Uterus (tissue), 2 donors: ENCODE measurements around the gene NEGR1.

Source experiments
- POLR2A ChIP-seq, 2 donors: fragments of 450-650 bp; IDR thresholded peaks; one replicate each; pipeline ENCODE4 v1.6.1; 2016; ENCODE audit warnings: antibody characterized with exemption in 2 of 2, mild to moderate bottlenecking in 1 of 2, moderate library complexity in 1 of 2
- TF ChIP-seq, protein P1 (sequence below), 4 experiments: fragments of 200-600 bp in 2 of 4; fragments of 450-650 bp in 2 of 4; sonication (generic) in 2 of 4; IDR thresholded peaks; one replicate each; pipeline ENCODE4 v1.5.1; 2016 to 2019; ENCODE audit warnings: antibody characterized with exemption in 4 of 4, mild to moderate bottlenecking in 2 of 4, moderate library complexity in 1 of 4

DNA sequence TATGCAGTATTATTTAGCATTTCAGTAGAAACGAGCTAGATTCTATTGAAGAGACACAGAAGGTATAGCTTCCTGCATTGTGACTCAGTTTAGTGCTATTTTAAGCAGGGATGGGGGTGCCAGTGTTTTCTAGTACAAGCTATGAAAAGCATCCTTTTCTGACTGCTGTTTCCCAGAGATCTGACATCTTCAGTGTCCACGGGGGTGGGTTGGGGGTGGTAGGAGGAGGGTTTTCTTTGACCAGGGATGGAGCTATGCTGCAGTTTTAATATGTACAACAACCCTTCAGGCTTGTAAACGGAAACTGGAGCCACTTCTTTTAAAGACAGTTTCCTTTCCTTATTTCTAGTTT, 2.7 kb upstream of the NEGR1 start:
- TF ChIP-seq, protein P1, sequence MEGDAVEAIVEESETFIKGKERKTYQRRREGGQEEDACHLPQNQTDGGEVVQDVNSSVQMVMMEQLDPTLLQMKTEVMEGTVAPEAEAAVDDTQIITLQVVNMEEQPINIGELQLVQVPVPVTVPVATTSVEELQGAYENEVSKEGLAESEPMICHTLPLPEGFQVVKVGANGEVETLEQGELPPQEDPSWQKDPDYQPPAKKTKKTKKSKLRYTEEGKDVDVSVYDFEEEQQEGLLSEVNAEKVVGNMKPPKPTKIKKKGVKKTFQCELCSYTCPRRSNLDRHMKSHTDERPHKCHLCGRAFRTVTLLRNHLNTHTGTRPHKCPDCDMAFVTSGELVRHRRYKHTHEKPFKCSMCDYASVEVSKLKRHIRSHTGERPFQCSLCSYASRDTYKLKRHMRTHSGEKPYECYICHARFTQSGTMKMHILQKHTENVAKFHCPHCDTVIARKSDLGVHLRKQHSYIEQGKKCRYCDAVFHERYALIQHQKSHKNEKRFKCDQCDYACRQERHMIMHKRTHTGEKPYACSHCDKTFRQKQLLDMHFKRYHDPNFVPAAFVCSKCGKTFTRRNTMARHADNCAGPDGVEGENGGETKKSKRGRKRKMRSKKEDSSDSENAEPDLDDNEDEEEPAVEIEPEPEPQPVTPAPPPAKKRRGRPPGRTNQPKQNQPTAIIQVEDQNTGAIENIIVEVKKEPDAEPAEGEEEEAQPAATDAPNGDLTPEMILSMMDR (IDR thresholded peaks at IDR 0.05), result no peak
- TF ChIP-seq POLR2A (IDR thresholded peaks at IDR 0.05), result no peak
